ENCODE data around the gene DGKQ. TPM values are rescaled to one million over a fixed set of nuclear protein-coding genes. Genes with fewer than 3 reads are reported as not detected.

Gene DGKQ
- total and polyA plus RNA-seq, 2 of the 13 experiments (the other 11 are each of a cell fraction or from before 2014, with no cell fraction given) = 4.5 to 7.2 TPM

- Histone ChIP-seq H2AFZ (ENCODE audit: low read length) (no peak overlapping the region), H3K4me2 (ENCODE audit: low read depth, low read length) (no peak overlapping the region), H3K79me2 (ENCODE audit: insufficient read depth, low read length) (no peaks in the 10 kb centered on the region), H3K9ac (ENCODE audit: insufficient read depth, low read depth, low read length) (no peak overlapping the region), H3K27me3 (ENCODE audit: control insufficient read depth in 1 of 2, insufficient read depth in 2 of 2, low read length in 2 of 2) (no peaks in the 10 kb centered on the region), H3K27ac (ENCODE audit: extremely low read length, insufficient read depth, low read length) (no peak overlapping the region), H3K4me3 (replicated peaks in 1 of 3; ENCODE audit: insufficient read depth in 1 of 3, low read depth in 2 of 3, low read length in 3 of 3) (no peak overlapping the region), H3K4me1 (ENCODE audit: insufficient read depth, low read length) (no peaks in the 10 kb centered on the region), H4K20me1 (ENCODE audit: insufficient read depth, low read length) (no peaks in the 10 kb centered on the region), H3K9me3 (ENCODE audit: low read length) (no peaks in the 10 kb centered on the region), H3K36me3 (replicated peaks in 1 of 2; ENCODE audit: control insufficient read depth in 1 of 2, insufficient read depth in 2 of 2, low read length in 2 of 2) (0 out of 5 replicates have a peak, but pooled peaks cover 0 to 1% of the 10 kb centered on the region in 2 experiments)
- no TSS peak for BruUV-seq (replicated peaks)
- 0 out of 2 replicates have a peak, but pooled peaks have one; percentile 18 for TF ChIP-seq RBFOX2 (IDR thresholded peaks at IDR 0.05; ENCODE audit: low read depth, low read length)
- TF ChIP-seq AKAP8 (CRISPR knock-in tag; IDR thresholded peaks at IDR 0.05) = peak; percentile 58; the same call in 1 of the 2 replicates
- no peak for TF ChIP-seq ZNF143 (CRISPR knock-in tag; IDR thresholded peaks at IDR 0.05)
- intact Hi-C loops (cut with micrococcal nuclease; ENCODE audit: unreplicated experiment) (no loop called here), in situ Hi-C loops (cut with HindIII; ENCODE audit: extremely low pct_ligation_motif_present, low pct_unique_long_range_greater_than_20kb) (no loop called here)
- DNase-seq (ENCODE audit: low spot score) = no peak
- no peak for ATAC-seq
- ChIA-PET CTCF (ENCODE audit: low intra/inter-chr PET ratio, low total read pairs) (no interaction called here), POLR2A (no interaction called here)
- FAIRE-seq = no peak
- 97% methylated on average over 10 of the region's 24 CpGs for WGBS (ENCODE audit: low lambda C conversion rate)
These were observed 13.8 kb downstream of the DGKQ start for GRCh38 chr4:959338-960139.

- Histone ChIP-seq H3K9ac (ENCODE audit: insufficient read depth, low read depth, low read length) (no peak overlapping the region), H3K9me3 (ENCODE audit: low read length) (no peaks in the 10 kb centered on the region), H4K20me1 (ENCODE audit: insufficient read depth, low read length) (no peaks in the 10 kb centered on the region), H3K4me1 (ENCODE audit: insufficient read depth, low read length) (no peaks in the 10 kb centered on the region), H3K4me3 (replicated peaks in 1 of 3; ENCODE audit: insufficient read depth in 1 of 3, low read depth in 2 of 3, low read length in 3 of 3) (no peak overlapping the region), H3K79me2 (ENCODE audit: insufficient read depth, low read length) (no peaks in the 10 kb centered on the region), H3K36me3 (replicated peaks in 1 of 2; ENCODE audit: control insufficient read depth in 1 of 2, insufficient read depth in 2 of 2, low read length in 2 of 2) (0 out of 5 replicates have a peak, but pooled peaks cover 0 to 1% of the 10 kb centered on the region in 2 experiments), H3K27ac (ENCODE audit: extremely low read length, insufficient read depth, low read length) (no peak overlapping the region), H3K4me2 (ENCODE audit: low read depth, low read length) (no peak overlapping the region), H3K27me3 (ENCODE audit: control insufficient read depth in 1 of 2, insufficient read depth in 2 of 2, low read length in 2 of 2) (no peaks in the 10 kb centered on the region), H2AFZ (ENCODE audit: low read length) (no peak overlapping the region)
- FAIRE-seq = no peak
- no peak for ATAC-seq
- no peak for DNase-seq (ENCODE audit: low spot score)
- in situ Hi-C loops (cut with HindIII; ENCODE audit: extremely low pct_ligation_motif_present, low pct_unique_long_range_greater_than_20kb) = no loop called here
- POLR2A ChIA-PET = no interaction called here
- intact Hi-C loops (cut with micrococcal nuclease; ENCODE audit: unreplicated experiment) = no loop called here
- CTCF ChIA-PET (ENCODE audit: low intra/inter-chr PET ratio, low total read pairs) = no interaction called here
- BruUV-seq (replicated peaks) = TSS peak; percentile 42
- WGBS (ENCODE audit: low lambda C conversion rate) = 70% methylated on average over 16 of the region's 17 CpGs
- TF ChIP-seq ZNF644 (CRISPR knock-in tag; IDR thresholded peaks at IDR 0.05; ENCODE audit: low read depth) (no peak), YEATS2 (CRISPR knock-in tag; IDR thresholded peaks at IDR 0.05; ENCODE audit: borderline replicate concordance) (no peak), SKIL (CRISPR knock-in tag; IDR thresholded peaks at IDR 0.05; ENCODE audit: borderline replicate concordance) (no peak), BCL3 (CRISPR knock-in tag; IDR thresholded peaks at IDR 0.05) (no peak), NFKBIZ (CRISPR knock-in tag; IDR thresholded peaks at IDR 0.05) (no peak), CEBPZ (IDR thresholded peaks at IDR 0.05; ENCODE audit: low read length) (no peak)
These were observed 14.6 kb downstream of the DGKQ start for GRCh38 chr4:958696-959337.
